Measurements from ENCODE around the gene DAPP1.

The DAPP1 gene

GRCh38 chr4:99891351-99891750, 74.7 kb downstream of the DAPP1 start:
- in situ Hi-C loops (cut with MboI; ENCODE audit: low sequenced_read_pairs) = loop anchor here (25.0 kb wide), 1 partner anchor 329 kb away; the partner anchor contains the start of genes MTTP and TRMT10A

DNA sequence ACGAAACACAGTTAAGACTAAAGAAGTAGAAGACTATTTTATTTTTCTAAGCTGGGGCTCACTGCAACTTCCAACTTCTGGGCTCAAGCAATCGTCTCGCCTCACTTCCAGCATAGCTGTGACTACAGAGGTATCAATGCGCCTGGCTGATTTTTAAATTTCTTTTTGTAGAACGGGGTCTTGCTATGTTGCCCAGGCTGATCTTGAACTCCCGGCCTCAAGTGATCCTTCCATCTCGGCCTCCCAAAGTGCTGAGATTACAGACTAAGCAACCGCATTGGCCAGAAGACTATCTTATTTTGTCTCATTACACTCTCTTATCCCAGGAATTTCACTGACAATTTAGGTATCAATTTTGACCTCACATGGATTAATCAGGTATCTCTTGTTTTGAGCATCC, 76.4 kb downstream of the DAPP1 start:
- in situ Hi-C loops (cut with MboI; ENCODE audit: low sequenced_read_pairs) = loop anchor here (25.0 kb wide), 1 partner anchor 331 kb away; the partner anchor contains the start of genes MTTP and TRMT10A

- in situ Hi-C loops (cut with MboI; ENCODE audit: low sequenced_read_pairs) = loop anchor here (25.0 kb wide), 1 partner anchor 331 kb away; the partner anchor contains the start of genes MTTP and TRMT10A
Observed at GRCh38 chr4:99893839-99894160, 77.2 kb downstream of the DAPP1 start.

DNA sequence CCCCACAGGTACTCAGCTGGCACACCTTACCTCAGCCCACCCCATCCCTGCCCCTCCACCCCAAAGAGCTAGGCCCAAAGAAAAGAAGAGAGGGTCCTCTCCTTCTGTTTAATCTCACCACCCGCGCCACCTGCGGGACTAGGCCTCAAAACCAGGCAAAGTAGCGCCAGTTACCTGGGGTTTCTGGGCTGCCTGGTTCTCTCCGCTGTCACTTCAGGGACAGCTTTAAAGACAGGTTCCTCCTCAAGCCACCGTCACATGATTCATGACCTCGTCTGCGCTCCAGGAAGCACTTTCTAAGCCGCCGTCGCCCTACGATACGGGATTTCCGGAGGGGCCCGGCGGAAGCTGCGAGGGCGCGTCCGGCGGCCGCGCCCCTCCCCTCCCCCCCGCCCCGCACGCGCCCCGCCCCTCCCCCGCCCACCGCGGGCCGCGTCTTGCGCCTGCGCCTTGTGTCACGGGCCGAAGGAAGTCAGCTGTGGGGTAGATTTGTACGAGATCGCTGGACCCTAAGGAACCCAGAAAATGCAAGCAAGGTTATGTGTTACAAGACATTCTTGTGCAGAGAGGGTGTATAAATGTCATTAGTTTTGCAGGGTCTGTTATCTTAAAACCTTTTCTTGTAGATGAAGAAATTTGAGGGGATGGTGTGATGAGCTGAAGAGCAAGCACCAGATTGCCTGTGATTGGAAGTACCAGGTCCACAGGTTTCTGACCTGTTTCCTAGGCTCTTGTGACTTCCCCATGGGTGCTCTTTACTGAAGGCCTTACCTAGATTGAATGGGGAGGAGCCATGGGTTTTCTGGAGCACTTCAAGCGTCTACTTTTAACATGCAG, 77.8 kb downstream of the DAPP1 start, which contains the start of gene LAMTOR3:
LAMTOR3 (minus strand) TSS at position 267 of the 837 bp plus-strand sequence. CDS start 464 bp downstream, outside the sequence.
- in situ Hi-C loops (cut with MboI; ENCODE audit: low sequenced_read_pairs) = loop anchor here (25.0 kb wide), 1 partner anchor 332 kb away; the partner anchor contains the start of genes MTTP and TRMT10A

- in situ Hi-C loops (cut with MboI; ENCODE audit: low sequenced_read_pairs) = loop anchor here (25.0 kb wide), 1 partner anchor 333 kb away; the partner anchor contains the start of genes MTTP and TRMT10A
Observed at GRCh38 chr4:99894998-99895397, 78.4 kb downstream of the DAPP1 start.

DNA sequence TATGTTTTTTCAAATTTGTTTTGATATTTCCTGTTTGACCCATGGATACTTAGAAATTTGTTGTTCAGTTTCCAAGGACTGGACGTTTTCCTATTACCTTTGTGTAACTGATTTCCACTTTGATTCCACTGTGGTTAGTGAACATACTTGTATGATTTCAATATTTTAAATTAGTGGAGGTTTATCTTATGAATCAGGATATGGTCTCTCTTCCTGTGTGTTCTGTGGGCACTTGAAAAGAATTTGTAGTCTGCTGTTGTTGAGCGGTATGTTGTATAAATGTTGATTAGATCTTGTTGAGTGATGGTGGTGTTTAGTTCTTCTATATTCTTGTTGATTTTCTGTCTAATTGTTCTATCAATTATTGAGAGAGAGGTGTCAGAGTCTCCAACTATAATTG, 98.8 kb downstream of the DAPP1 start:
- in situ Hi-C loops (cut with MboI; ENCODE audit: low sequenced_read_pairs) = no loop called here

- in situ Hi-C loops (cut with MboI; ENCODE audit: low sequenced_read_pairs) = no loop called here
Observed at GRCh38 chr4:99917575-99917974, 100.9 kb downstream of the DAPP1 start.

- in situ Hi-C loops (cut with MboI; ENCODE audit: low sequenced_read_pairs) = no loop called here
Observed at GRCh38 chr4:99918656-99919055, 102.0 kb downstream of the DAPP1 start.
